ENCODE results near the gene P2RY6.
A peak's percentile ranks its signal among the peaks of the same experiment; 100 is the strongest.

Gene P2RY6

GRCh38 chr11:73237471-73238290, 34.5 kb upstream of the P2RY6 start:
- DNase-seq, result no peak

GRCh38 chr11:73239111-73239521, 33.0 kb upstream of the P2RY6 start:
- DNase-seq, result no peak

- DNase-seq, result no peak
These were observed 32.5 kb upstream of the P2RY6 start for GRCh38 chr11:73239571-73240189.

- no peak for DNase-seq
These were observed 31.9 kb upstream of the P2RY6 start for GRCh38 chr11:73240190-73240781.

GRCh38 chr11:73241300-73241699, 30.8 kb upstream of the P2RY6 start:
- DNase-seq, result no peak

DNA sequence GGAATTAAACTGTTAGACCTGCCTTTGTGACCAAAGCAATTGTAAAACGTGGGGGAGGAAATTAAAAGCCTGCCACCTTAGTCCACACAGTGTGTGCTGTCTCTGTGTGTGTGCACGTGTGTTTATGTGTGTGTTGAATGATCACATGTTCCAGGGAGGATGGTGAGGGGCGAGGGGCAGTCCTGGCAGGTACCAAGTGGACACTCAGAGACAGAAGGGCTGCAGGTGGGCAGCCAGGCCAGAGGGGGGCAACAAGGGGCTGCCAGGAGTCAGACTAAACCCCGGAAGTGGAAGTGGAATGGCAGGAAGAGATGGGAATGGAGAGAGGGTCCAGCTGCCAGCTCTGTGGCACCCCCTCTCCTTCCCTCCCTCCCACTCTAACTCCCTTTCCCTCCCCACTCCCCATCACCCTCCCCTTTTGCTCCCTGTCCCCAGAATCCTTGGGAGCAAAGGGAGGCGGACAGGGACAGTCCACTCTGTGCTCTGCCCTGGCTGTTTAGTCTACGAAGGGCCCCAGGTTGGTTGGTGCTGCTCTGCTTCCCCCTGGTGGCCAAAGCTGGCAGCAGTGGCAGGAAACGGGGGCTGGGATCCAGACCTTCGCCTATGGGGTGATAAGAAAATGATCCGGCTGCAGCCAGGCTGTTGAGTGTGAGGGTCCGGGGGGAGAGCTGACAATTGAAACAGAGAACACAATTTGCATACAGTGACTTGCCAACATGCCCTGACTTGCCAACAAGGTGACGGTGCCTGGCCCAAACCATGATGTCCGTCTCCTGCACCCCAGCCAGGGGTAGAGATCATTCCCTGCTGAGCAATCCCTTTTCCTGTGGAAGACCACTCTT, 29.7 kb upstream of the P2RY6 start:
- peak in 1 of 2 experiments; percentile 1 for DNase-seq

GRCh38 chr11:73243093-73243485, 29.0 kb upstream of the P2RY6 start:
- DNase-seq, result no peak

GRCh38 chr11:73244589-73245240, 27.4 kb upstream of the P2RY6 start:
- no peak for DNase-seq

DNA sequence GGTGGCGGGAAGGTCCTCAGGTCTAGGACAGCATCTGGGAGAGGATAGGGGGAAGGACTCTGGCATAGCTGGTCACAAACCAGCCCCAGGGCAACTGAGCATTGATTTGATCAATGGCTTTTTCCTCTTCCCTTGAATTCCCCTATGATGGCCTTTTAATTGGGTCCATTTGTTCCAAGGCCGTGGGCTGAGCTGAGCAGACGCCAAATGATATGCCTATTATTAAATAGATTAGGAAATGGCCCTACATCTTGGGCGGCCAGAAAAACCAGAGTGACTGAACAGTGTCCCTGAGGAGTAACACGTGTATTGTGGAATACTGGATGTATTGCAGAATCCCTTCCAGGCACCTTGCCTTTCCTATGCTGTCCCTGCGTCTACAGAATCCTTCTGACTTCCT, 26.7 kb upstream of the P2RY6 start:
- DNase-seq, result no peak

DNA sequence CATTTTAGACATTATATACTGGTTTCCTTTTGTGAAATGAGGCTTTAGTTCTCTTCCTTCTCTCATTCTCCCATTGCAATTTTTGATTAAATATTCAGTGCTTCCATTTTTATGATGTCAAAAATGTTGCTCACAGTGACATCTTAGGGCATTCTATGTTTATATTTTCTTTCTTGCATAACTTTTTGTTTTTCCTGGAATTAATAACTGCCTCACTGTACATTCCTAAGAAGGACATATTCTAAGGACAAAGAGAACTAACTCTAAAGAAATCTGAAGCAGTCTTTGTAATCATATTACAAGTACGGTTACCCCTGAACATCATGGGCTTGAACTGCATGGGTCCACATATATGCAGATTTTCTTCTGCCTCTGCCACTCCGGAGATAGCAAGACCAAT, 25.8 kb upstream of the P2RY6 start:
- DNase-seq, result no peak

DNA sequence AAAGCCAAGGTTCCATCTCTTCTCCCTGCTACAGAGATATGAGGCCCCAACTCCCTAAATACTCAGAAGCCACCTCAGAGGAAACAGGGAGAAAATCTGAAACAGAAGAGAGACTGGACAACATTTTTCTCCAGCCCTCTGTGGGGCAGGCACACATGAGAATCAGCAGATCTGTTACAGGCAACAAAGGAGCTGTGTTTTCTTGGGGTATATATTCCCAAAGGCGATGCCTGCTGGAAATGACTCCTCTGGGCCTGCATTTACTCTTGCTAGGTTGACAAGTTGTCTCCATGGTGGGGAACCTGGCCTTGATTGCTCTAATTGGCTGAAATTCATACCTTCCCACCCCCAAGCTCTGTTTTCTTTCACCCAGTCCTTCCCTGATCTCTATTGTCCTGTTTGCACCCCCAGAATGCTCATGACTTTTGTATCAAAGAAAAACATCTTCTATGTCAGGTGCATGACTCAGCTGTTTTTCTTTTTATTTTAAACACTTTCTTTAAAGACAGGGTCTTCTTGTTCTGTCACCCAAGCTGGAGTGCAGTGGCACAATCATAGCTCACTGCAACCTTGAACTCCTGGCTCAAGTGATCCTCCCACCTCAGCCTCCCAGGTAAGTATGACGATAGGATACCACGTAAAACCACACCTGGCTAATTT, 23.5 kb upstream of the P2RY6 start:
- no peak for DNase-seq

DNA sequence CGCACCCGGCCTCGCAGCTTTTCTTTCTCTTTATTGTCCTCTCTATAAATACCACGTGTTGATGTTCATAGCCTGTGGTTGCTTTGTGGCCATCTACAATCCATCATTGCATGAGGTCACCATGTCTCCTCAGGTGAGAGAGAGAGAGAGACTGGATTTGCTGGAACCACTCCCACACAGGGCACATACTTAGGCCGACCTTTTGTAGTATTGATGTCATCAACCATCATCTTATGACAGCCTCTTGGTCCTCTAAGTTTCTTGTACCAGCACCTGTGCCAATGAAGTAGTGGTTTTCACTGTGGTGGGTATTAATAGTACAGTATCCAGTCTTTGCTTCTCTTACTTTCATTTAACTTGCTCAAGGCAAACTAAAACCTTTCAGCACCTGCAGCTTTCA, 22.8 kb upstream of the P2RY6 start:
- DNase-seq, result no peak

GRCh38 chr11:73249853-73250783, 22.0 kb upstream of the P2RY6 start:
- no peak for DNase-seq

DNA sequence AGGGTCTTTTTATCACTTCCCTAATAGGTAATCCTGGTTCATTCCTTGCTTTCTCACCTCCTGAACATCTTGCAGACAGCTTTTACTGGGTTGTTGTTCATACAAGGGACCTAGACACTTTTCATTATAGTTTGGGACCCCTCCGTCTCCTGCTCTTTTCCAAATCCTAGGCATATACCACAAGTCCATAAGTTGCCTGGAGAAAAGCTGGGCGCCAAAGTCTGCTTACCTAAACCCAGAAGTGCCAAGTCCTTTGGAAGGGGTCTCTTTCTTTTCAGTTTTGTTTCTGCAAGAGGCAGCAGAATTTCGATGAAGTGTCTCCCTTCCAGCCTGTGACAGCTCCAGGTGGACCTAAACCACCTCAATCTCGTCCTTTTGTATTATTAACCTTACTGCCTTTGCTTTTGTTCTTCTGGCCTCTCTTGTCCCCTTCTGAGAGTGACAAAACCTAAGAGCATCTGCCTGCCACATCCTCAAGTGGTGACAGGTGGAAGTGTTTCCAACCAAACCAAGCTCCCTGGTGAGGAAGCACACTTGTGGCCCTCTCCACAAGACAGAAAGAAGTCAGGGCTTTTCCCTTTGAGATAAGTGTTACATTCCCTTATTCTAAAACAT, 19.5 kb upstream of the P2RY6 start:
- DNase-seq, result no peak

GRCh38 chr11:73257342-73258103, 14.6 kb upstream of the P2RY6 start:
- DNase-seq, result no peak

DNA sequence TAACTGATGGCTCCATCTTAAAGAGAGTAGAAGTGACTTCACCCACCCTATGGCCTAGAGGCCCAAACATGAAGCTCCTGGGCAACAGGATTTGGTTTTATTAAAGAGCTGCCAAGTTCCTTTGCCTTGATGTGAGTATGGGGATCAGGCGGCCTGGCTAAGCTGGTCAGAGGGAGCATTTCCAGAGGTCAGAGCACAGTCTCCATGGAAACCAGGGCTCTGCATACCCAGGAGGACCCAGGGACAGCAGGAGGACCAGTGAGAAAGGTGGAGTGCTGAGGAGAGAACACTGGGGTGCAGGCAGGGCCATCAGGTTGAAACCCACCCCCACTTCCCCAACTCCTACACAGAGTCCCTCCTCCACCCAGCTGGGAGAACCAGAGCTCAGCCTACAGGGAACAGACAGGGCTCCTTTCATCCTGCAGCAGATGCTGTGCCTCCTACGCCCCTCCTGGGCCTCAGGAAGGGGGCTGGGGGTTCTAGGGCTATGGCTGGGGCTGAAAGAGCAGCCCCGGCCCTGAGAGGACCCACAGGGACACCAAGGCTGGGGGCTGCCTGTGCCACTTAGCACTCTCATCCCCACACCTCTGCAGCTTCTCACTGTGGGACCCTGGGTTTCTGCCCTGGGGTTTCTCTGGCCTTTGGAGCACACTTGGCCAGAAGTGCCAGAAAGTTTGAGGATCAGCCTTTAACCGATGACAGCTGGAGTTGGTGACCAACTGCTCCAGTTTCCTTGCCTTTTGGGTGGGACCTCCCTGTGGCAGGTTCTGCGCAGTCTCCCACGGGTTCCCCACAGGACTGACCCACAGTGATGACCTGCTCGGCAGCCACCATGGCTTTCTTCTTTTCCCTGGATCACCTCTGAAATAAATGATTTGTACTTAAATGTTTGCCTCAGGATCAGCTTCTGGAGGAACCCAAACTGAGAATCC, 13.8 kb upstream of the P2RY6 start:
- no peak for DNase-seq

DNA sequence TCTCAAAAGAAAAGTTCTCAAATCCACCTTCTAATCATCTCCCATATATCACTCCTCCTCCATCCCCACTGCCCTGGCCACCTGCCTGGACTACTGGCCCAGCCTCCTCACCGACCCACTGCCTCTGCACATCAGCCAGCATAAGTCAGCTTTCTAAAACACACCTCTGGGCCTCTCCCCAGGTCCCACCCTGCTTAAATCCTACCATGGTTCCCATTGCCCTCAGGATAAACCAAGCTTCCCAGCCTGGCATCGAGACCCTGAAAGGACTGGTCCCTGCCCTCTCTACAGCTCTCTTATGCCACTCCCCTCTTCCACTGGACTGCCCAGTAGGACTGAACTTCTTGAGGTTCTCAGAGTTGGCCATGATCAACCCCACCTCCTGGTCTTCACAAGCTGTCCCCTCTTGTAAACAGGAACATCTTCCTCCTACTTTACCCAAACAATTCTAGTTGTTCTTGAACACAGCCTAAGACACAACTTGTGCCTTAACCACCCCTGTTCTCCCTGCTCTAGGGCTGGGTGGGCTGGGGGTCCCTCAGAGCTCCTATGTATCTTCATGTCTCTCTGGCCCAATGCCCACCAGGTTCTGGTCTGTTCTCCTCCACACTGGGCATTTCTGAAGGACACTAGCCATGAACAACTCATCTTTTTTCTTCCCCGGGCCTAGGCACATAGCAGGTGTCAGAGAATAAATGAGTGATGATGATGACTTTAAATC, 12.6 kb upstream of the P2RY6 start:
- no peak for DNase-seq

DNA sequence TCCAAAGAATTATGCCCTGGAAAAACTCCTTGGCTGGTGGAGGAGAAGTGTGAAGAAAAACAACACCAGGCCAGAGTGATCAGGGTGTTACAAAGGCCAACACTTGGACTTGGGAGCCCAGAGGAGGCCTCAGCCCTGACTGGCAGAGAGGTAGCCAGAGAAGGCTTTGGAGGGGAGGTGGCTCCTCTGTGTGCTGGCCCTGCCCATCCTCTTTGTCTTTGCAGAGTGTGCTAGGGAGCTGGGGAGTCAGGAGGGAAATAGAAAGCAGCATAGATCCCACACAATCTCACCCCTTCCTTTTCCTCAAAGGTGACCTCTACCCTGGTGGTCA, 12.0 kb upstream of the P2RY6 start:
- no peak for DNase-seq

Measured in cerebellar nuclear complex (tissue), 1 donor.